Fibroblast of skin of left quadriceps (primary cell): ENCODE measurements around the gene ZDHHC14.

Source experiments
- DNase-seq, 2 experiments: peaks; one replicate each; pipeline ENCODE4 v3.0.0-alpha.2; 2013; ENCODE audit warnings: low read depth in 2 of 2

Gene ZDHHC14

DNA sequence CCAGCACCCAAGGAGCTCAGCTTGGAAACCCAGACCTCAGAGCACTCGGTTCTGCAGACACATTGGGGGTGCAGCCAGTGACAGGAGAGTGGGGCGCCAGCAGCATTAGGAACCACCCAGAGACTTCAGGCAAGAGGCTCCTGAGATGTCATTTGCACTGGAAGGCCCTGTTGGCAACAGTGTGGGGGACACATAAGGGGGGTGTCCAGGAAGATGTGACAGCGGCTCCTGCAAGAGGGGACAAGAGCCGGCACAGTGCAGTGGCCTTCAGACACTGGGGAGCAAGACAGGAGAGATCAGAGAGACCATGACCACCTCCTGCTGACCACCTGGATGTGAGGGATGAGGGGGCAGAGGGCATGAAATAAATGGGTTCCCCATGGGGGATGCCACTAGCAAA is 235.0 kb downstream of the ZDHHC14 start:
- DNase-seq = no peak

DNA sequence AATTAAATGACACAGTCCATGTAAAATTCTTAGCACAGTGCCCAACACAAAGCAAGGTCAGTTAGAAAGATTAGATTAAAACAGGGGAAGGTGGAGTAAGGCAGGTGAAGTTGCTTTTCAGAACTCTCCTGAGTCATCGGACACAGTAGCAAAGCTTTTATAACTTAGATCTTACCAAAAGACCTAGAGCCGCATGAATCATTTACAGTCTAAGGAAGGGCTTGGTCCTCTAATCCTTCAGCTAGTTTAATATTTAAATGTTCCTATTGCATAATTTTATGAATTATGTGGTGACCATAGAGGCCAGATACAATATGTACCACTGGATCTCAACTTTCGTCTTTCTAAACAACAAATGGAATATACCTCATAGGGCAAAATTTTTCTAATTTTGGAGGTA is 240.0 kb downstream of the ZDHHC14 start:
- DNase-seq = no peak

DNA sequence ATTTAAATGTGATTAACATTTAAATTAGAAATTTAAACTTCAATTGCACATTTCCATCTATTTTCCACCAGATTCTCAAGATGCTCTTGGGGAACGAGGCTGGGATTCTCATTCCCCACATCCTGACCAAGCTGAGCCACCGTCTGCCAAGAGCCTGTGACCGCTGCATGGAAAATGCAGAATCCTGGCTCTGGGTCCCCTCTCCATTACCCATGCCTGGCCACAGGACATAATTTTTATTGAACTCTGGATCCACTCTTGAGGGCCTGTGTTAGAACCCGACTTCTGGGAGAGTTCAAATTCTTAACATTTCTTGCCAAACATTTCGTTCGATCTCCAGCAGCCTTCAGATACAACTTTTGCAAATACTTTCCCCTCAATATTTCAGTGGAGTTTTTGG is 240.4 kb downstream of the ZDHHC14 start:
- no peak for DNase-seq

DNA sequence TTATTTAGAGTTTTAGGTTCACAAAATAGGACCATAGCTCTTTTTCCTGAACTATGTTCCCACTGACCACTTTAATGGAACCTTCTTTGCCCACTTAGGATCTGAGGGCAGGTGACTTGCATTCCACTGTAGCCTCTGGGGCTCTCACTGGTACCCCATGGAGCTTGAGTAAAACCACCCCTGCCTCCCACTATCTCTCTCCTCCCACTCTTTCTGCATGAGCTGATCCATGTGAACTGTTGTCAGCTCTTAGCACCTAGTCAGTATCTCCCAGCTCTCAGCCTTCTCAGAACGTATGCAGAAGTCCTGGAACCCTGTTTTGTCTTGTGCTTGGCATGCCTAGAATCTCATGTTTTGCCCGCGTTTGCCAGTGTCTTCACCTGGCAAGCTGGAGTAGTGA is 241.4 kb downstream of the ZDHHC14 start:
- no peak for DNase-seq

DNA sequence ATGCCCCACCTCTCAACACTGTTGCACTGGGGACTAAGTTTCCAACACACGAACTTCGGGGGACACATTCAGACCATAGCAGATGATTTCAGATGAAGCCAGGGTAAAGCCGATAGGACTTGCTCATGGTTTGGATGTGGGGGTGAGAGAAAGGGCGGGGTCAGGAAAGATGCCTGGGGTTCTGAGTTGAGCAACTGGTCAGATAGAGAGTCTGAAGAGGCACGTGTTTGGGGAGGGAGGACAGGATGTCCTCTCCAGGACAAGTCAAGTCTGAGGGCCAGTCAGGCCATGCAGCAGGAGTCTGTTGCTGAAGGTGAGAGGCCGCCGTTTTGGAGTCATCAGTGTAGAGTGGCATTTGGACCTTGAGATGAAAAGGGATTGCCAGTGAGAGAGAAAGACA is 244.1 kb downstream of the ZDHHC14 start:
- no peak for DNase-seq

DNA sequence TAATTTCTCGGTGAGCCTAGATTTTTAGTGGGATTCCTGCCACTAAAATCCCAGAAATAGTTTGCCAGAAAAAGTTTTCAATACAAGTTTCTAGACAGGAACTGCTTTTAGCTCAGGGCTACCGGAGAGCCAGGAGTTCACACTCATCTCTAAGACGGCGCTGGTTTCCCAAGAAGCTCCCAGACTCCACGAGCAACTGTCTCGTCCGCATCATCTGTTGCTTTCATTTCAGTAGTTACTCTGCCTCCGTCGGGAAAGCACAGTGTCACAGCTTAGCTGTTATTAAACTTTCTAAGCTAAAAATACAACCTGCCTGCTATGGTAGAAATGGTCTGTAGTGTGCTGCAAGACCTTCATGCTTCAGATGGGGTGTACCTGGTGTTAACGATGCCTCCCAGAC is 244.8 kb downstream of the ZDHHC14 start:
- no peak for DNase-seq

DNA sequence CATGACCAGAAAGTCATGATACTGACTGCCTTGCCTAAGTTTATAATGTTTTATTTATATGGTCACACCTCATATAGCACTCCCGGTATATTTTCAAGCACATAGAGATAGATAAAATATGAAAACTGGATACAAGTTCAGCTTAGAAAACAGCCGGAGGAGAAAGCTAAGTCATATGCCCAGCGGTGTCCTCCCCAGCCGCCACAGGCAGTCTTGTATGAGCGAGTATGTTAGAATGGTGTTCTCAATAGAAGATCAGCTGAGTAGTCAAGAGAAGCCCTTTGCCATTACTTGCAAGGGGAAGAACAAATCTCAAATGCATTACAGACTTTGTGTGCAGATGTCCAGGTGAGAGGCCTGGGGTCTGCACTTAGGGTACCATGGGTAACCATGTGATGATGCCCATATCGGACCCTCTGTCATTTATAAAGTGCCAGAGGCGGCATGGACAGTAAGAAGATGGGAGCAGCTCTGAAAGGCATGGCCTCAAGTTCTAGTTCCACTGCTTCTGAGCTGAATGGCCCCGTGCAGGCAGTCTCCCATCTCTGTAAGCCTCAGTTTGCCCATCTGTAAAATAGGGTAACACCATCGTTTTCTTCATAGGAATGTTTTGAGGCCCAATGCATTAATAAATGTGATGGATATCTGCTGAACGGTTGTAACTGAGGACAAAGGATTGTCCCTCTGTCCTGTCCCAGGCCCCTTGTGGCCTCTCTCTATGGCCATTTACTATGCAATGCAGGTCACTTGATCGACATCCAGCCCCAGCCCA is 246.4 kb downstream of the ZDHHC14 start:
- DNase-seq = no peak

DNA sequence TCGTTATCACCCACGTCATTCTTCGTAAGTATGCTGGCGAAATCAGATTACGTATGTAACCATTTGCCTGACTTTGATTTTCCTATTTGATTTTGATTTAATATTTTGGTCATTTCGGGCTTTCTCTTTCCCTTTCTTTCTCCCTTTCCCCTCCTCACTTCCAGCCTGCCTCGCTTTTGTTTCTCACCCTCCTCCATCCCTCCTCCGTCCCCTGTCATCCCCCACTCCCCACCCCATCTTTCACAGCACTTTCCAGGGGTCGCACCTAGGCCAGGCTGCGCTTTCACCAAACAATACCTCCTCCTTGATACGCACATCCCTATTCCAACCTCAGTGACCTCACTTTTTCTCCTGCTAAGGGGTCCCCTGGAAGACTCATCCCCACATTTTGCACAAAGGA is 247.5 kb downstream of the ZDHHC14 start:
- DNase-seq = no peak

DNA sequence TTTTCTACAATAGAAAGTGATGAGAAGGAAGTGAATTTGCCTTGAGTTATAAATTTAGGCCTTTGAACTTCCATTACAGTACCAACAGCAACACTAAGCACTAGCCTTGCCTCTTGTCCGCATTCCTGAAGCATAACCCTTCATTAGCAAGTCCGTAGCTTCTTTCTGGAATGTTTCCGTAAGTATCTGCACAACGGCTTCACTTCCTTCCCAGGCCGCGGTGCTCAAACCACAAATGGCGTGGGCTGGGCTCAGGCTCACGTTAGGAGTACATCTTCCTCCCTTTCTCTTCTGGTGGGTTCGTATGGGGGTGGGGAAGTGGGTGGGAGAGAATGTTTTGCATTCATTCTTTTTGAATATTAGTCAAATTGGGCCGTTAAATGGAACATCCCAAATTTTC is 248.2 kb downstream of the ZDHHC14 start:
- DNase-seq = no peak

DNA sequence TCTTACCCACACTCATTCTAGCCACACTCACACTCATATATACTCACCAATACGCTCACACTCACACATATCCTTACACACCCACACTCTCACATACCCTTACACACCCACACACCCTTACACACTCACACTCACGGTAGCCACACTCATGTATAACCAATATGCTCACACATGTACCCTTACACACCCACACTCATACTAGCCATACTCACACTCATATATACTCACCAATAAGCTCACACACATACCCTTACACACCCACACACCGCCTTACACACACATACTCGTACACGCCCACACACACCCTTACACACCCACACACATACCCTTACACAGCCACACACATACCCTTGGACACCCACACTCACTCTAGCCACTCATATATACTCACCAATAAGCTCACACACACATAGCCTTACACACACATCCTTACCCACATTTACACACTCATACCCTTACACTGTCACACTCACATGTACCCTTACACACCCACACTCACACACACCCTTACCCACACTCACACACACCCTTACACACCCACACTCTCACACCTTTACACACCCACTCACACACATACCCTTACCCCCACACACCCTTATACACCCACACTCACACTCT is 249.6 kb downstream of the ZDHHC14 start:
- DNase-seq = no peak

DNA sequence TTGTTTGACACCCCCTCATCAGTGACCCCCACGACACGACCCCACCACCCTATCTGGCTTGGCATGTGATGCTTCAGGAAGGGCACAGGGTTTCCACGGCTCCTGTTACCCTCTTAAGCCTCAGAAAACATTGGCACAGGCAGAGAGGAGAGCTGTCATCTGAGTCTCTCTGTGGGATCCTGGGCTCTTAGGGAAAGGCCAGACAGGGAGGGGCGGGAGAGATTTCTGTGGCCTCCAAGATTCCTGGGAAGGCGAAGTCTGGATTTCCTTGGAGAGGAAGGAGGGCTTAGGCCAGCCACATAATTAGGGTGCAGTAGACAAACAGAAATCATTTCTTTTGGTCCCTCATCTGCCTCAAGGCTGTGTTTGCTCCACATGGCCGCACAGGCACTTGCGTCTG is 250.4 kb downstream of the ZDHHC14 start:
- DNase-seq = no peak

DNA sequence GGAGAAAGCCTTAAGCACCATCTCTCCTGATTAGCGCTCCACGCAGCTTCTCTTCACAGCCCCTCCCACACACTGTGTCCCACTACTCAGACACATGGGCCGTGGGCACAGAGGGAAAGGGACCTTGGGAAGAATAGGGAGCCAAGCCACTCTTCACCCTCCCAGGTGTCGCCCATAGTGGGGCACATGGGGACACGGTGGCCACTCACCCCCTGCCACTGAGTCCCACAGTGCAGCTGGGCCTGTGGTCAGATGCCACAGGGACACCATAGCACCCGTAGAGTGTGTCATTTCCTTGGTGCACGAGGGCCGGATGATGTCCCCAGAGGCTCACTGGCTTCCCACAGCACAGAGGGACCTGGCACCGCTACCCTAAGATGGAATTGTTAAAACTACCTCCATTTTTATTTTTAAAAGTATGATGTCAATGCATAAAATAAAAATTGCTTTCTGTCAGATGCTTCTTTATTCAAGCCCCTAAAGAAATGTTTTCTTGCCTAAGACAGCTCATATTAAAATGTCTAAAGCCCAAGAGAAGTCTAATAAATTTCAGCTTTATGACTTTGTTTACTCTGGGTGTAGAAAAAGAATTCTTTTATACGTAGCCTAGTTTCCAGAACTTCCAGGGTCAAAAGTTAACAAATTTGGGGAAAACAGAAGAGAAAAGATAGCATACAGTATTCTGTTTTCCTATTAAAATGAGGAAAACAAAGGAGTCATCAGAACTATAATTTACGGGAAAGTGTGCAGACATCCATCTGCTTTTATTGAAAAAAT is 251.0 kb downstream of the ZDHHC14 start:
- no peak for DNase-seq

DNA sequence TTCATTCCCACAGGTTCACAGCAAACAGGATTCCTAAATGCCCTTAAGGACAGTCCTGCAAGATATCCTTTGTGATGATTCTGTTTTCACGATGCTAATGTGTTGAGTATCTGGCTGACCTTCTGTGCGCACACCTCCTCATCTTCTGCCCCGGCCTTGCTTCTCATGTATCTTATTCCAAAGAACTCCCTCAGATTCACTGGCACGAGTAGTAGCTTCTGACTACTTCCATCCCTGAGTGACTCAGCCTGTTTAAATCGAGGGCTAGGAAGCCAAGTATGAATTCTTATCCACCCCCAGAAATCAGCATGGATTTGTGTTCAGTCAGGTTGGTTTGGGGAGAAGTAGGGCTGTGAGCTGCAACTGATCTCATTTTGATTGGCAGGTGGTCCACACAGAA is 251.8 kb downstream of the ZDHHC14 start:
- DNase-seq = peak; percentile 27 to 31

DNA sequence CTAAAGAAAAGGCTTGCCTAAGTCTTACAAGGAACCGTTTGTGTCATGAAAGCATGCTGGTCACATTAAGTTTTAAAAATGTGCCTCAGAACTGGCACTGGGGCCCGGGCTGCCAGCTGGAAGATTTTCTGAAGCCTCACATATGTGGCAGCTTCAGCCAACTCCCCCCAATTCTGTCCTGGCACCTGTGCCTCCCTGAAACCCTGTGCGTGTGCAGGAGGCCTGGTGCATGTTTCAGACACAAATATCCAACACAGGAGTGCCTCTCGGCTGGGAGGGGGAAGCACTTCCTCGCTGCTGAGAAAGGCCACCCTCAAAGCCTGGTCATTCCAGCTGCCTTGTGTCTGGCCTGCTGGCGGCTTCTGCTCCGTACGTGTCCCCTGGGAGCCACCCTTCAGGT is 253.6 kb downstream of the ZDHHC14 start:
- no peak for DNase-seq

DNA sequence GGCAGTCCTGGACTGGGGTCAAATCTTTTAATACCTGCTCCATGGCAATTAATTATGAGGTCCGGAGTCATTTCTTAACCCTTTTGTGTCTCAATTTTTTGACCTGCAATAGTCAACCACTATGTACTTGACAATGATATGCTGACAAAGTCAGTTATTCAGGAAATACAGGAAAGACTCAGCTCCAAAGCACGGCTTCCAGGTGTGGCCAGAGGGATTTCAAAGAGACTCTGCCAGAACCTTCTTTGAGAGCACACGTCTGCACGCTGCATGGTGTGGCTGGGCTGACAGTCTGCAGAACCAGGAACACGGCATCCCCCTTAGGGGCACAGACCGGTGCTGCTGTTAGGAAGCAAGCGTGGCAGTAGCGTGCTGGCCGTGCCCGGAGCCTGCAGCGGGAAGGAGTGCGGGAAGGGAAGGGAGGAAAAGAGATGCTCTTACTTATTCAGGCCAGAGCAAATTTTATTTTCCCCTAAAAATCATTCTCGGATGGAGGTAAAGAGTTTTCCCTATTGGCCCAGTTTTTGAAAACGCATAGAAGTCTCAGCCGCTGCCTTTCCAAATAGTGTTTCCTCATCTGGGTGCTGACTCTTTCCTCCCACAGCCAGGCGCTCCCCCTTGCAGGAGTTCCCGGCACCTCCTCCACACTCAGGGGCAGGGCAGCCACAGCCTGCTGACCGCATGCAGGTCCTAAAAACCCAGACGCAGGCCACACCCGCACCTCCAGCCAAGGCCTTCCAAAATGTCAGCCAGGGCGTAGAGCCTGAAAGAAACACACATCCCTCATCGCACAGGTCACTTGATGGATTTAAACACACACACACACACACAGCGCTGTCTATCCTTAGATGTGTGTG is 254.6 kb downstream of the ZDHHC14 start:
- no peak for DNase-seq

DNA sequence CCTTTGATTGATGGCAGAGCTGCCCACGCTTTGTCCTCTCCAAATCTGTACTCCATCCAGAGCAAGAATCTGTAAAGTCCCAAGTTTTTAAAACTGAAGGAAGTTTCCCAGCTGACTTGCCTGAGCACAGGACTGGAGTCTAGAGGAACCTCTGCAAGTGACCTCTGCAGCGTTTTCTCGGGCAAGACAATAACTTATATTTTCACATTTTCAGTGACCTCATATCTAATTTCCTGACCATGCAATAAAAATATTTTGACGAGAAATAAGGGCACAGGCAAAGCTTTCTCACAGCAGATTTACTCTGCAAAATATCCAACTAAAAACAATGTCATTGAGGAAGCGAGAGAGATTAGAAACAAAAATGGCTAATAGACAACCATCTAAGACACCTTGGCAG is 256.5 kb downstream of the ZDHHC14 start:
- no peak for DNase-seq

DNA sequence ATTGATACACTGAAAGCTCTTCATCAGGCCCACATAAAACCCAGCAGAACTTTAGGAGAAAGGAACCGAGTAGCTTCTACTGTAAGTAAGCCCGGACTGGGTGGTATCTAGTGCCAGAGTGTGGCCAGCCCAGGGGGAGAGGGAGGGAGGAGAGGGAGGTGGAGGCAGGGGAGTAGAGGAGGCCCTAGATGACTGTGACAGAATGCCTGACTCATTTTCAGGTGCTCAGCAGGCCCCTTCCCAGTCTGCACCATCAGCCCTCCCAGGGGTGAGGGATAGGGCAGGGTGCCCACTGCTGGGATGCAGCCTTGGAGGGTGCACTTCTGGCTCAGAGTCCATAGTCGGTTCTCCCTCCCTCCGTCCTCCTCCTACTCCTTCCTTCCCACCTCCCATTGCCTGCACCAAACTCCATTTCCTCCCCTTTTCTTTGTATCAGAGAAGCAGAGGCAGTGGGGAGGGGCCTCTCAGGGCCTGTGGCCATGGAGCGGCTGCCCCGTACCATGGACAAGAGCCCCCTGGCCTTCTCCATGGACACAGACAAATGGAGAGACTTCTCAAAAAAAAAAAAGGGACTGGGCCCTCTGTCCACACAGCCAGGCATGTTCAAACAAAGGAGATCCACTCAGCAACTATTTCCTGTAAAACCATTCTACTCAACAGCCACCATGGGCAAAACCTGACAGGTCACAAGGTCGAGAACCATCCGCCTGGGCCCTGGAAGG is 257.1 kb downstream of the ZDHHC14 start:
- no peak for DNase-seq

DNA sequence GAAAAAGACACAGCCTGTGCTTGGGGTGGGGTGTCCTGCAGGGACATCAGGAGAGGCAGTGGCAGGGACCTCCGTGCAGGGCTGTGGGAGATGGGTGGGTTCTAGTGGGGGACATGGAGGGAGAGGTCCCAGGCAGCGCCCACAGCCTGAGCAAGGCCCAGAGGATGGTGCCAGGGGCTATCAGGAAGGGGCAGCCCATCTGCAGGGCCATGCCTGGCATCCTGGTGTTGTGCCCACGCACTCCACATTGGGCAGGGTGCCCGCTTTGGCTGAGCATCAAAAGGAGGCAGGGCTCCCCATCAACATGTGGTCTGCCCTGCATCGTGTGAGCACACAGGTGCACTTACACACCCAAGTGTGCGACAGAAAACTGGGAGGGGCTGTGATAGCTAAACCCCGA is 257.8 kb downstream of the ZDHHC14 start:
- DNase-seq = no peak

DNA sequence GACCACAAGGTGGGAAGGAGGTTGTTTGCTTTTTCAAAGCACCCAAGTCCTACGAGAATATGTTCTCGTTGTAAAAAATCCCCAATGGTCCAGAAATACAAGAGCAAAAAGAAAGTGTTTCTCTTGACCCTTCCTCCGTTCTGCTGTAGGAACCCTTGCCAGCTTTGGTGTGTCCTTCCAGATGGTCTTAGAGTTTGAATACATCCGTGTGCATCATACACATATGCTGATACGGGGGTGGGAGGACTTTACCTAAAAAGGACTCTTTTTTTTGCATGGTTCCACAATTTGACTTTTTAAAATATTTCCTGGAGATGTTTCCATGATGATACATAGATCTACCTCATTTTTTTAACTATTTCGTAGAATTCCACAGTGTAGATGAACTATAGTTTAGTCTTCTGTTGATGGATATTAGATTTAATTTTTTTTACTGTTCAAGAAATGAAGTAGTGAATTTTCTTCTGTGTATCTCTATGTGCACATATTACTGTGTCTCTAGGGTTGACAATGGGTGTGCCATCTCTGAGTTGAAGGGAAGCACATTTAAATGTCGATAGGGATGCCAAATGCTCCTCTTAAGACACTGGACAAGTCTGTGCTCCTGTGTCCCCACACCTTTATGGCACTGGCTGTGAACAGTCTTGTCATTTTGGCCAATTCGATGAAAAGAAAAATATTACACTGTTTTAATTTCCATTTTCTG is 259.9 kb downstream of the ZDHHC14 start:
- no peak for DNase-seq

DNA sequence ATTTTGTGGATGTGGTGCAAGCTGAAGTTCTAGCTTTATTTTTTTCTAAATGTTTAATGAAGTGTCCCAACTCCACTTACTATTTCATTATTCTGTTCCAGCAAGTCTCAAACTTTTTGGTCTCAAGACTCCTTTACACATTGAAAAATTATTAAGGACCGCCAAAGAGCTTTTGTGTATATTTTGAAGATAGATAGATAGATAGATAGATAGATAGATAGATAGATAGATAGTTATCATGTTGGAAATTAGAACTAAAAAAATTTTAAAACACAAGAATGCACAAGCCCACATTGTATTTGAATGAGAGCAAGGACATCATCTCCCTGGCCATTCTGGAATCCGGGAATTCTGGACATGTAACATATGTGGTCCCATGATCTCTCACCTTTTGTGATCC is 260.8 kb downstream of the ZDHHC14 start:
- DNase-seq = no peak

DNA sequence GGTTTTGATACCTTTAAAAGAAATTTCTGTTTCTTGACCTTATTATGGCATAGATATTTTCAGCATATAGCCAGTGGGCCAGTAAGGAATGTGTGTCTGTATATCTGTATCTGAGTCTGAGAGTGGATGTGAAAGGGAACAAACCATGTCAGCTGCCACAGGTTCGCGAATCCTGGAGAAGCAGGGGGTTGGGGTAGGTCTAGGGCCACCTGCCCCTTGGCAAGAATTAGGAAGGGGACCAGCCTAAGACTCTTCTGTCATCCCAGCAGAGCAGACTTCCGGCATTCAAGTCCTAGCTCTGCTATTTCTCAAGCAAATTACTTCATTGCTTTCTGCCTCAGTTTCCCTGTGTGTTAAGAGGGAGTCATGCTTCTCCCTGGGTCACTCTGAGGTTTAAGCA is 261.7 kb downstream of the ZDHHC14 start:
- no peak for DNase-seq
